ENCODE measurements around the gene COL3A1.

COL3A1 gene

DNA sequence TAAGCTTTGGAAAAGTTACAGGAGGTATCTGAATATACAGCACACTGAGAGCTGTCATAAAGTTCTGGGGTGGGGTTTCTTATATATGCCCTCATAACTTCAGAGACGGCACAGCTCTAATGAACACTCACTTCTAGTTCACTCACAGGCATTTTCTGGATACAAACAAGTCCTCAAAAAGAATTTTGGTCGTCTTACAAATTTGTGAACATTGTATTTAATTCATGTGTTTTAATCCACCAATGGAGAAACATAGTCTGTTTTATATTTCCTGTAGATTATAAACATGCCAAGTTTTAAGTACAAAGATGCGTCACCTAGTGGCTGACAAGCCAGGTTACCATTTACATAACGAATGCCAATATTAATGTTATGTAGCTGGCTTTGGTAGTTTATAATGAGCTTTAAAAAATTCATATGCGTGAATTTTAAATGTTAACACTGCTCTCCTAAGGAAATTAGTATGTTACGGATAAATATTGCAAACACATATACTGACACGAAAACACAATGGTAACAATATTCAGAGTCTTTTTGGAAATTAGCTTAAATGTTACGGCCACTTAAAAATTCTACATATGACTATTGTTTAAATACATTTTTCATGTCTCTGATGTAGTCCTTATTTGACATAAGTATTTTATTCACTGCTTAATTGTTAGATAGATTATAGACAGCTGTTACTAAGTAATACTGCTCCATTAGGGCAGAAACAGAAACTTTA is 2.5 kb downstream of the COL3A1 start:
- no peak for DNase-seq

DNA sequence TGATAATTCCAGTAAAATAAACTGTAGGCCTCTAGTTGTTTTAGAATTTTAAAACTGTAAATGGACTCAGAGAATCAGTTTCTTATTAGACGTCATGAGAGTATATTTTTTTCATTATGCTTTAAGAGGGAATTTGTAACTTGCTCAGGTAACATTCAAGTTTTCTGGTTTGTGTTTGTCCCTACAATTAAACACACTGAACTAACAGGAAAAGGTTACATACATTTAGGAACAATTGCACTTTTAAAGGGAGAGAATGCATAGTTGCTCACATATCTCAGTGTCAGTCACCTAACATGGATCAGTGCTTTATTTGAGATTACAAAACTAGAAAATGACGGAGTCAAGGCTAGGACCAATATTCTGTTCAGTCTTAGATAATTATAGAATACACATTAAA is 3.1 kb downstream of the COL3A1 start:
- no peak for DNase-seq

DNA sequence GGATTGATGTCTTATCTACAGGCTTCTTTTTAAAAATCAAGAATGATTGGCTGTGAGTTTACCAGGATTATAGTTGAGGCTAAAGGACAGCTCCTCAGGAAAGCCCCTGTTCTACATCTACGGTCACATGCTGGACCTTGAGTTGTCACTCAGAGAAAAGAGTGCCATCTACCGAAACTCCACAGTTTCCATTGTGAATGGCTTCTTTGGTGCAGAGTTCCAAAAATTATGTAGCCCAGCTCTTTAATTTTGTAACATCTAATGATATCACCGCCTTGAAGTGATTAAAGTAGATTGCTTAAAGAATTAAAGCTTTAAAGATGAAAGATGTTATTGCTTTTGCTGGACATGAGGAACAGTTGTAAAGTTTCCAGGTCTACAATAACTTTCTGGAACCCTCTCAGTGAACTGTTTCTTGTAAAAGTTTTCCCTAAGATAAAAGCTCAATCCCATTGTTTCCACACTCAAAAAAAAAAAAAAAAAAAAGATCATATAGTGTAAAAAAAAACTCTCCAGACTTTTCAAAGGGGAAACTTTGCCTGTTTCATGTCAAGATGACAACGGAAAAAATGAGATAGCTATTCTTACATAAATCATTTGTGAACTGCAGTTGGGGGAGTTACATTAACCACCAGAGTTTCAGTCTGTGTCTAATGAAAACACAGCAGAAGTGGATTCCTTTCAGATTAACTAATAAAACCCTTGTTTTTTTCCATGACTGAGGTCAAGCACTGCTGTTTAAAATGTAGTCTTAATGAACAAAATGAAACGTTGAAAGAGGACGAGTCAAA is 4.3 kb downstream of the COL3A1 start:
- no peak for DNase-seq

DNA sequence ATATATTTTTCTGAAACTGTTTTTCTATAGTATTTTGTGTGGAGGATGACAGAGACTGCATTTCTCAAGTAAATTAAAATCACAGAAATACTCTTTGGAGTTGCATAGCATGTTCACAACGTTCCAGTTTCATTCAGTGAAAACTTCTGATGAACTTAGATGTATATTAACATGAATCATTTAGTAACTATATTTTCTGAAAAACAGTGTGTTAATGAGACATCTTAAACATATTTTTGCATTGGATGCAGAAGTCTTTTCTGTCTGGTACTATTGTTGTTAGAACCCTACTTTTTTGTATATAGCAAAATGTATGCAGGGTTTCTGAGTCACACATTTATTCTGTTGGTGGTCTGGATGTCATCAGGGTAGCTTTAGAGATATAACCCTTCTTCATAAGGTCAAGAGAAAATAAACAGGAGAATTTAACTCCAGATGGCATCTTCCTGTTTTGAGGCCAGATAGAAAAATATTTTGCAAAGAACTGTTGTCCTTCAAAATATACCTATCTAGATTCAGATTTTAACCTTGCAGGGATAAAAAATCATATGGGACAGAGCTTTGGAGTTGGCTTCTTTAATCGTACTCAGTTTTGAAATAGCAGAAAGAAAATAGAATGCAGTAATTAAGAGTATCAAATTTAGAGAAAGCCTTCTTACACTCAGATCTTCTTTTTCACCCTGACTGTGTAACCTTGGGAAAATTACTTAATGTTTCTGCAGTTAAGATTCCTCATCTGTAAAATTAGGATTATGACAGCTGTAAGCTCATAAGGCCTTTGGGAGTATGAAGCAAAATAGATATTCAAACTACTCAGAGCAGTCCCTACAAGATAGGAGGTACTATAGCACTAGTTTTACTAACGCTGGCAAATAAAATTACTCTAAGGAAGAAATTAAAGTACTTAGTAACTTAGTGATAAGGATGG is 5.3 kb downstream of the COL3A1 start:
- DNase-seq, result no peak

DNA sequence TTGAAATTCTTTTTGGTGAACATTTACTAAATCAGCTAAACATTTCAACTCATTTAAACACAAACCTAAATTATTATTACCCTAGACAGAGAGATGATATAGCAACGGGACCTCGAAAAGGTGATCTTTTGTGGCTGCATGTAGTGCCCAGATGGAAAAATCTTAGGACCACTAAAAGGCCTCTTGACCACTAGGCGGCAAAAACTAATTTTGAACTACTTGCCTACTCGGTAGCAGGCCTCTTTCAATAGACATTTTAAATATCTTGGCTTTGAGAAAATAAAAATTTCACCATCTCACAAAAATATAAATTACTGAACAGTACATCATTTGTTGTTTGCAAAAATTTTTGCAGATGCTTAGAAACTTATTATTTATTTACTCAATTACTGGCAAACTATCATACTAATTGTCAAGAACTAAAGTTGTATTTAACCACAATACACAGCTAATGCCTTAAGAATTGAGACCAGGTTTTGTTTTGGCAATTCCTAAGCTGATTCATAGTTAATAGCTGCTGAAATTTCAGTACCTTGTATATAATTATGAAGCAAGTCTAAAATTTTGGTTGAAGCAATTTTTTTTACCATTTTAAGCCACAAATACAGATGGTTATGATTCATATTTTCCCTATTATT is 9.4 kb downstream of the COL3A1 start:
- DNase-seq, result no peak

DNA sequence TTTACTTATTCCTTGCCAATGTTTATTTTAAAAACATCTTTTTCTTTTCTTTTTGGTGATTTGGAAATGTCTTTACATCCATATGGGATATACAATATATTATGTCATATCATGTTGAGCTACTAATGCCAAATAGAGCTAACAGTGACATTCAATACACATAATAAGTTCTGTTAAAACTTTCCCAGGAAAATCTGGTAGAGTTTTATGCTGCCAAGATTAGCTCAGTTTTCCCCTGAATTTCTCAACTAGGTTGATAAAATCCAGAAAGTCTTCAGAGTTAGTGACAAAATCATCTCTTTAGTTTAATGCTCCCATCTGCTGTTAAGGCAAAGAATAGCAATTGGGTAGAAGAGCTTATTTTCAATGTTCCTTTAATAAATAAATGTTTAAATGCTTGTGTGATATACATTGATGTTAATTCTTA is 9.9 kb downstream of the COL3A1 start:
- DNase-seq, result no peak

DNA sequence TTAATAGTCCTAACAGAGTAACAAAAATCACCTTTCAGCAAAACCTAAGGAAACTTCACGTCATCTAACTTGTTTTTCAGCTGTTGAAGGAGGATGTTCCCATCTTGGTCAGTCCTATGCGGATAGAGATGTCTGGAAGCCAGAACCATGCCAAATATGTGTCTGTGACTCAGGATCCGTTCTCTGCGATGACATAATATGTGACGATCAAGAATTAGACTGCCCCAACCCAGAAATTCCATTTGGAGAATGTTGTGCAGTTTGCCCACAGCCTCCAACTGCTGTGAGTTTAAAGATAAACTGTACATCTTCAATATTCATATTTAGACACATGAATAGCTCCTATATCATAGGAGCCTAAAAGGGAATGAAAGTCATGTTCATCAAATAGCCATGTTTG is 10.5 kb downstream of the COL3A1 start:
- DNase-seq, result no peak

DNA sequence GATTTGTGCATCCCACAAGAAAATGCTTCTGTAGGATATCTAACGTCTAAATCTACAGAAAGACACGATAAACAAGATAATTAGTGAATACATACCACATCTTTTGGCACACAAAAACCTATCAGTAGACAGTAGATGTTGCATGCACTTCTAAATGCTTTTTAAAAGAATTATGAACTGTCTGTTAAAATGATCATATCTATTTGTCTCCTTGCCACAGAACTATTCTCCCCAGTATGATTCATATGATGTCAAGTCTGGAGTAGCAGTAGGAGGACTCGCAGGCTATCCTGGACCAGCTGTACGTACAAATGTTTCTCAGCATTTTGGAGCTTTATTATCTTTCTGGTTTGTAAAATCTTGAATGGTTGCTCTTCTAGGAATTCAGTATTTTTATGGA is 12.7 kb downstream of the COL3A1 start:
- DNase-seq, result no peak

DNA sequence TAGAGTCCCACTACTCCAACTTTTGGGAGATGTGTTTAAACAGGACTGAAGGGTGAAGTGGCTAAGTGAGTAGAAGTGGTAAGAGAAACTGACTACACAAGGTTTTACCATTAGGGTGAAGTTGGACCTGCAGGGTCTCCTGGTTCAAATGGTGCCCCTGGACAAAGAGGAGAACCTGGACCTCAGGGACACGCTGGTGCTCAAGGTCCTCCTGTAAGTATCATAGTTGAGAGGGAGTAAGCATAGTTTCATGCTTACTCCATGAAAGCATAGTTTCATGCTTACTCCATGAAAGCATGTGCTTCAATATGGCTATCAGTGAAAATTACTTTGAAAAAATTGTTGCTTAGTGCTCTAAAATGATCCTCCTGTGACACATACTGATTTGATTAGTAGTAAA is 19.1 kb downstream of the COL3A1 start:
- no peak for DNase-seq

DNA sequence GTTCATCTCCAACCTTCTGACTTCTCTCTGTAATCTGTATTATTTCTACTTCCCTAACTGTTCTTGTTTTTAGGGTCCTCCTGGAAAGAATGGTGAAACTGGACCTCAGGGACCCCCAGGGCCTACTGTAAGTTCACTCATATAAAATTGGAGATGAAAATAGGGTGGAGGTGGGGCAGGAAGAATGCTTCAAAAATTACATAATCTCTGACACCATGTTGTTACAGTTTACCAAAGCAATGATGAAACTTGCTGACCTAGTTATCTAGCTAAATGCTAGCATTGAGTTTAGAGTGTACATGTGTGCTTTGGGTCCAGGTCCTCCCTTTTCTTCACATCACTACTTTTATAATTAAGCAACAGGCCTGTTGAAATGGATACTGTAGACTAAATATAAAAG is 23.1 kb downstream of the COL3A1 start:
- DNase-seq, result no peak

DNA sequence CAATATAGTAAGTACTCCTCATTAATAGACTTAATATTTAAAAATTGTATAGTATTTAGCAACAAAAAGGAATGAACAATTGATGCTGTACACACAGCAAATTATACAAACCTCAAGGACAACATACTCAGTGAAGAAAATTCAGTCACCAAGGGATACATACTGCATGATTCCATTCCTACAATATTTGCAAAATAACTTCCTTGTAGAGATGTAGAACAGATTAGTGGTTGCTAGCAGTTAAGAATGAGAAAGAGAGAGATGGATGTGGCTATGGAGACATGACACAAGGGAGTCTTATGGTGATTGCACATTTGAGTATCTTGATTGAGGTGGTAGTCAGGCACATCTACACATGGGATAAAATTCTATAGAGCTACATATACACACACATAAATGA is 26.0 kb downstream of the COL3A1 start:
- DNase-seq, result no peak

DNA sequence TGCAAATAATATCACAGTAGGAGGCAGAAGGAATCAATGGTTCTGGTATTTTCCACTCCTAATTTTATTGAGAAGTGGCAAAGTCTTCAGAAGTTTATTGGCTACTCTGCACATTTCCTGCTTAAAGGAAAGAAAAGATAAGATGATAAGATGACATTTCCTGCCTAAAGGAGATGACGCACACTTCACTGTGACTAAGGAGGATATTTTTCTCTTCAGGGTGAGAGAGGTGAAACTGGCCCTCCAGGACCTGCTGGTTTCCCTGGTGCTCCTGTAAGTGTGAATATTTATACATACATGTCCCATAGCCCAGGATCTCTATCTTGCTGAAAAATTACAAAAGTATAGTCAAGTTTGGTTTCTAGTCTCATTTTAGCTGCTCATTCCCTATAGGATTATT is 27.9 kb downstream of the COL3A1 start:
- DNase-seq, result no peak

DNA sequence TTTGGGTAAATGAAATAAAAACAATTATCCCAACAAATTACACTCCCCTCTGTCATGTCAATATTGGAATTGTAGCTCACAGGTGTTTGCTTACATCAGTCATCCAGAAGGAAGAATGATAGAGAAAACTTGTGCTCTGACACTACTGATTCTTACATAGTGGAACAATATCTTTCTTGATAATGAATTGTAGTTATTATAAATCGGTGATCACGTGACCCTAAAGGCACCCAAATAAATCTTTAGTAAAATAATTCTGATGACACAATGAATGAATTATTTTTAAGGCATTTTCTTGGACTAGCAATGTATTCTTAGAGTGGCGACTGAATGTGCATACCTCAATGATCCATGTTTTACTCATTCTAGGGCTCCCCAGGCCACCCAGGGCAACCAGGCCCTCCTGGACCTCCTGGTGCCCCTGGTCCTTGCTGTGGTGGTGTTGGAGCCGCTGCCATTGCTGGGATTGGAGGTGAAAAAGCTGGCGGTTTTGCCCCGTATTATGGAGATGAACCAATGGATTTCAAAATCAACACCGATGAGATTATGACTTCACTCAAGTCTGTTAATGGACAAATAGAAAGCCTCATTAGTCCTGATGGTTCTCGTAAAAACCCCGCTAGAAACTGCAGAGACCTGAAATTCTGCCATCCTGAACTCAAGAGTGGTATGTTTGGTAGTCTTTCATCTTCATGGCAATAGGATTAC is 34.5 kb downstream of the COL3A1 start:
- DNase-seq, result no peak

DNA sequence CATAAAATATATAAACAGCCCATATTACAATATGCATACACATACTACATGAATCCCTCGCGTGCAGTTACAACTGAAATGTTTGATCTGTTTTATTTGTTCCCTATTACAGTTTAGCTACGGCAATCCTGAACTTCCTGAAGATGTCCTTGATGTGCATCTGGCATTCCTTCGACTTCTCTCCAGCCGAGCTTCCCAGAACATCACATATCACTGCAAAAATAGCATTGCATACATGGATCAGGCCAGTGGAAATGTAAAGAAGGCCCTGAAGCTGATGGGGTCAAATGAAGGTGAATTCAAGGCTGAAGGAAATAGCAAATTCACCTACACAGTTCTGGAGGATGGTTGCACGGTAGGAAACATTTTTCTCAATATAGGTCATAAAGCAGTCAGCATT is 36.4 kb downstream of the COL3A1 start:
- DNase-seq, result no peak

DNA sequence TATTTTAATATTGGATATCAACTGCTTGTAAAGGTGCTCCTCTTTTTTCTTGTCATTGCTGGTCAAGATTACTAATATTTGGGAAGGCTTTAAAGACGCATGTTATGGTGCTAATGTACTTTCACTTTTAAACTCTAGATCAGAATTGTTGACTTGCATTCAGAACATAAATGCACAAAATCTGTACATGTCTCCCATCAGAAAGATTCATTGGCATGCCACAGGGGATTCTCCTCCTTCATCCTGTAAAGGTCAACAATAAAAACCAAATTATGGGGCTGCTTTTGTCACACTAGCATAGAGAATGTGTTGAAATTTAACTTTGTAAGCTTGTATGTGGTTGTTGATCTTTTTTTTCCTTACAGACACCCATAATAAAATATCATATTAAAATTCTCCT is 38.2 kb downstream of the COL3A1 start:
- DNase-seq, result no peak

DNA sequence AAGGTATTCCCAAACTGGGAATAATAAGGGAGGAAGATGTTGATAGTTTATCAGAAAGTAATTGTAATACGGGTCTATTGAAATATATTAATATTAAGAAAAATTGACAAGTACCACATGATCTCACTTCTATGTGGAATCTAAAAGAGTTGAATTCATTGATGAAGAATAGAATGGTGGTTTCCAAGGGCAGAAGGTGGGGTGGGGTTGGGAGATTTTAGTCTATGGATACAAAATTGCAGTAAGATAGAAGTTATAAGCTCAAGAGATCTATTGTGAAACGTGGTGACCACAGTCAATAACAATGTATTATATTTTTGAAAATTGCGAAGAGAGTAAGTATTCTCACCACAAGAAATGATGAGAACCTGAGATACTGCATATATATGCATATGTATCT is 38.9 kb downstream of the COL3A1 start:
- no peak for DNase-seq

DNA sequence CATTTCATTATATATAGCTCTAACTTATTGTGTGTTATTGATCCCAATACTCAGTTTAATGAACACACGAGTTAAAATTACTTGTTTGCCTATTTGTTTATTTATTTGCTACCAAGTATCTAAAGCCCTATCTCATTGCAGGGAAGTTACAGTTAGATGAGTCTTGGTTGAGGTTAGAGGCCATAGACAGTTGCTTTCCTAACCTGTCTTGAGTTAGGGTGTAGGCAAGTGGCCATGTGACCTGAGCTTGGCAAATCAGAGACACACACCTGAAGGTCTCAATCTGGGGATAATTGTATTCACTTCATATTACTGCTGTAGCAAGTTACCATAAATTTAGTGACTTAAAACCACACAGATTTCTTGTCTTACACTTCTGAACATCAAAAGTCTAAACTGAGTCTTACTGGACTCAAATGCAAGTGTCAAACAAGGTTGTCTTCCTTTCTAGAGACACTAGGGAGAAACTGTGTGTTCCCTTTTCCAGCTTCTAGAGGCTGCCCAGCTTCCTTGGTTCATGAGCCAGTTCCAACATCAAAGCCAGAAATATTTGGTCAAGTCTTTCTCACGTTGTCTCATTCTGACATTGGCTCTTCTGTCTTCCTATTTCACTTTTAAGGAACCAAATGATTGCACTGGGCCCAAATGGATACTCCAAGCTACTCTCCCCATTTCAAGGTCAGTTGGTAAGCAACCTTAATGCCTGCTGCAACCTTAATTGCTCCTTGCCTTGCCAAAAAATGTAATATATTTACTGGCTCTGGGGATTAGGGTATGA is 39.7 kb downstream of the COL3A1 start:
- DNase-seq, result no peak

DNA sequence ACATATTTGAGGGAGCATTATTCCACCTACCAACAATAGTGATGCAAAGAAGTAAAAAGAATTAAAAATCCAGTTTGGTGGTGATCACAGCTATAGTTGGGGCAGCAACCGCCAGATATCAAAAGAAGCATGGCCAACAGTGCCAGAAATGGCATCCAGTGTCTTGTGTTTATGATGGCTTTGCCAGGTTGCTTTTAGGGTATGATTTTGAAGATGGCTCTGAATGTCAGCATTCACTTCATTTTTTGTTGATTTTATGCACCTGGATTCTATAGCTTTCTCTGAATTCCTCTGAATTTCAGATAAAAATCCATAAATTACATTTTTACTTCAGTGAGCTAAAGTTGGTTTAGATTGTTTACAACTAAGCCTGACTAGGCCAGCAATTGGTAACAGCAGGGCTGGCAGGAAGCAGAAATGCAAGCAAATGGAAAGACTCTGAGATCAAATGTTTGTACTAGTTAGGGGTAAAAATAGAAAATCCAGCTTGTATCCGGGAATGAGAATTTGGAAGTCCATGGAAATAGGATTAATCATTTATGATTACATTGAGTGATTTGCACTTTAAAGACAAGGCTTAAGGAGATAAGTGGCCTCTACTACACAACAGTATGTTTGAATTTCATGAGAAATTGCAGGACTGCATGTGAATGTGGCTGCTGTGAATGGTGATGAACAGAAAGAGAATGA is 40.4 kb downstream of the COL3A1 start:
- DNase-seq, result no peak

DNA sequence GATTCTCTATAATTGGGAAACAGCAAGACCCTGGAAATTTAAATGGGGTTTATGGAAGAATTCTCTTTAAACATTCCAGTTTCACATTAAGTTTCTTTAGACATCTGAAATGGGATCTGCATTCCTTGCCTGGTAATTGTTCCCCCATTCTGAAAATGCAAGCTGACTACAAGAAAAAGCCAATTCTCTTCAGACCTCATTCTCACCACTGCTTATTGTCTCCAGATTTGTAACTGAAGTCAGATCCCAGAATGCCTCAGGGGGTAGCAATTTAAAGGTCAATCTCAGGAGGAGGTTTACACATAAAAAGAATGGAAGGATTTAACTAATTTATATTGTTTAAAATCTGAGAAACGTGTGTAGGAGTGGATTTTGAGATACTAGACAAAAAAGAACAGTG is 41.2 kb downstream of the COL3A1 start:
- no peak for DNase-seq

DNA sequence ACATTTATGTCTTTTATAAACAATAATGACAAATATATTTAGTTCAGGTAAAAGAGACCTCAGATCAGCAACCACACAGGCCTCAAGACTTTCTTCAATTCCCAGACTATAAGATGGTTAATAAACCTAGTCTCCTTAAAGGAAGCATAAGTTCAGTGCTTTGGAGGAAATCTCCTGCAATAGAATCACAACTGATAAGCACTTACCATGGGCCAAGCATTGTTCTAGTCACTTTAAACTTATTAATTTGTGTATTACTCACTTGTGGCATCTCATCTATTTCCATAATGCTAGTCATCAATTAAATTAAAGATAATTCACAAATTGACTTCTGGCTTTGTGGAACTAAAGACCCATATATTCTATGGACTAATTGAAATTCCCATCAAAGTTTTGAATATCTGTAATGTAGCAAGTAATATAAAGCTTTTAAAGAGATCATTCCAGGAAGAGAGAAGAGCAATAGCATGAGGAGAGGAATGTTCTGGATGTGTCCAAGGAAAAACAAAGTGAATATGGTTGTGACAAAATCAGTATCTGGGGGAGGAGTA is 42.2 kb downstream of the COL3A1 start:
- DNase-seq, result no peak

DNA sequence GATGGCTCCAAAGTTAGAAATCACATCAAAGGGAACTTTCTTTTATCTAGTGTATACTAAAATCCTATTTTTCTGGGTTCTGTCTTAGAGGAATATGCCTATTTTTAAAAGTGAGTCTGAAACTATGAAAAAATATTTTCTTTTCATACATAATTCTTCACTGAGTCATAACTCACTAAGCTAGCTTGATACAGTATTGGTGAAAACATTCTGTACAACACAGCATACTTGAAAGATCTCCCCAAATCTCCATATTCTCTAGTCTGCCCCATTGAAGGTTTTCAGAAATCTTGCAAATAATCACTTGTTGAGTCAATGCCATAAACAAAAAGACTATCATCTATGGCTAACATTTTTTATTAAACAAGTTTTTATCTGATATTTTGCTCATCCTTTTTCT is 44.5 kb downstream of the COL3A1 start:
- no peak for DNase-seq

Measured in NCI-H2029 (cell line).